Endothelial cell of umbilical vein (primary cell): ENCODE results near the gene NUB1. TPM values are rescaled to one million over a fixed set of nuclear protein-coding genes. Genes with fewer than 3 reads are reported as not detected.

Source experiments
- BruUV-seq: library from RNA; stranded (reverse); fragments of 400-500 nt; replicated peaks from 2 replicates; lab custom pipeline; 2021; lab: Mats Ljungman, UMichigan
- CTCF ChIA-PET: fragments of 300-600, 350-600 bp; sonication (Branson Sonifier 250); formaldehyde crosslinking; loops from one replicate; lab custom pipeline; 2021; ENCODE audit warnings: antibody characterized with exemption, inconsistent platforms; lab: Charles Lee
- POLR2A ChIA-PET: fragments of 300-600, 350-600 bp; sonication (Branson Sonifier 250); formaldehyde crosslinking; loops from one replicate; lab custom pipeline; 2021; ENCODE audit warnings: antibody characterized with exemption, inconsistent platforms; lab: Charles Lee
- DNase-seq: peaks from one replicate; pipeline ENCODE4 v3.0.0-alpha.2; 2011; ENCODE audit warnings: low read depth, low spot score
- FAIRE-seq: peaks from 2 replicates; lab custom pipeline; 2011; peaks lifted over from hg19 to GRCh38; lab: Jason Lieb, UNC
- H2AFZ ChIP-seq: 2 replicates; pipeline ENCODE4 v1.6.0; 2012; ENCODE audit warnings: low read depth, low read length, control low read depth, inconsistent platforms
- H3K27ac ChIP-seq: 2 replicates; pipeline ENCODE4 v1.5.1; 2011; ENCODE audit warnings: low read depth, mild to moderate bottlenecking, control low read depth, low read length, moderate library complexity; ENCODE audit not compliant: insufficient read depth
- H3K27me3 ChIP-seq, 2 experiments: 2 replicates each; pipeline versions ENCODE4 v1.6.0 to v1.6.1; 2011; ENCODE audit warnings: low read length in 2 of 2, mixed read lengths in 1 of 2; ENCODE audit not compliant: control insufficient read depth in 2 of 2, insufficient read depth in 2 of 2
- H3K36me3 ChIP-seq, 2 experiments: 2 replicates in 1 of 2; 3 replicates in 1 of 2; pipeline ENCODE4 v1.5.1; 2011; ENCODE audit warnings: low read length in 2 of 2, mild to moderate bottlenecking in 1 of 2, moderate library complexity in 1 of 2; ENCODE audit not compliant: control insufficient read depth in 2 of 2, insufficient read depth in 2 of 2; ENCODE audit errors: extremely low read depth in 1 of 2
- H3K4me1 ChIP-seq: 3 replicates; pipeline ENCODE4 v1.5.1; 2011; ENCODE audit warnings: mild to moderate bottlenecking, low read length; ENCODE audit not compliant: control insufficient read depth, insufficient read depth; ENCODE audit errors: extremely low read depth
- H3K4me2 ChIP-seq: 2 replicates; pipeline ENCODE4 v1.6.1; 2011; ENCODE audit warnings: low read length, control low read depth, mixed read lengths; ENCODE audit not compliant: insufficient read depth
- H3K4me3 ChIP-seq, 3 experiments: fragments of 200-600 bp in 1 of 3; sonication (generic), shearing (Covaris generic) in 1 of 3; replicated peaks in 1 of 3; 2 replicates each; pipeline ENCODE4 v1.5.1; 2011 to 2016; ENCODE audit warnings: control low read depth in 3 of 3, low read length in 3 of 3, mild to moderate bottlenecking in 2 of 3, inconsistent platforms in 1 of 3, low read depth in 1 of 3, moderate library complexity in 1 of 3; ENCODE audit not compliant: insufficient read depth in 1 of 3
- H3K79me2 ChIP-seq: 2 replicates; pipeline ENCODE4 v1.6.0; 2012; ENCODE audit warnings: low read length, inconsistent platforms; ENCODE audit not compliant: control insufficient read depth, insufficient read depth
- H3K9ac ChIP-seq: replicated peaks from 2 replicates; pipeline ENCODE3; 2011; ENCODE audit warnings: low read length, control low read depth; ENCODE audit not compliant: insufficient read depth; ENCODE audit errors: extremely low read depth
- H3K9me1 ChIP-seq: replicated peaks from 3 replicates; pipeline ENCODE4 v1.6.0; 2011; ENCODE audit warnings: mild to moderate bottlenecking, low read length; ENCODE audit not compliant: control insufficient read depth, insufficient read depth; ENCODE audit errors: extremely low read depth
- H3K9me3 ChIP-seq: replicated peaks from 2 replicates; pipeline ENCODE4 v1.5.1; 2012; ENCODE audit warnings: low read length, inconsistent platforms; ENCODE audit not compliant: control insufficient read depth, insufficient read depth
- H4K20me1 ChIP-seq: replicated peaks from 2 replicates; pipeline ENCODE3; 2011; ENCODE audit warnings: mild to moderate bottlenecking, low read length; ENCODE audit not compliant: control insufficient read depth, insufficient read depth; ENCODE audit errors: extremely low read depth
- CTCF ChIP-seq, 2 donors: IDR thresholded peaks; 1 replicate in 1 of 2; 2 replicates in 1 of 2; pipeline ENCODE4 v1.5.1; 2011; ENCODE audit warnings: low read length in 2 of 2, mild to moderate bottlenecking in 2 of 2, moderate library complexity in 2 of 2, control low read depth in 1 of 2, inconsistent platforms in 1 of 2, low read depth in 1 of 2; ENCODE audit not compliant: insufficient read depth in 1 of 2; ENCODE audit errors: extremely low read depth in 1 of 2
- EZH2 ChIP-seq: IDR thresholded peaks from 2 replicates; pipeline ENCODE4 v1.6.1; 2012; ENCODE audit warnings: borderline replicate concordance, low read depth, mild to moderate bottlenecking, moderate library complexity, low read length, inconsistent platforms; ENCODE audit not compliant: severe bottlenecking
- FOS ChIP-seq: IDR thresholded peaks from 2 replicates; pipeline ENCODE4 v1.6.1; 2011; ENCODE audit warnings: mild to moderate bottlenecking, low read length, moderate library complexity, borderline replicate concordance; ENCODE audit not compliant: insufficient read depth
- GATA2 ChIP-seq: IDR thresholded peaks from 2 replicates; pipeline ENCODE4 v1.7.0; 2011; ENCODE audit warnings: low read depth, mild to moderate bottlenecking, moderate library complexity, mixed read lengths, low read length; ENCODE audit not compliant: insufficient read length, insufficient read depth
- JUN ChIP-seq: IDR thresholded peaks from 2 replicates; pipeline ENCODE4 v1.6.1; 2011; ENCODE audit warnings: borderline replicate concordance, low read depth; ENCODE audit not compliant: insufficient read length, insufficient read depth
- MAX ChIP-seq: IDR thresholded peaks from 2 replicates; pipeline ENCODE4 v1.6.1; 2011; ENCODE audit not compliant: insufficient read depth, insufficient read length
- POLR2A ChIP-seq: IDR thresholded peaks from 2 replicates; pipeline ENCODE4 v1.6.1; 2012; ENCODE audit warnings: low read depth, mild to moderate bottlenecking, control low read depth, low read length
- POLR2AphosphoS5 ChIP-seq: IDR thresholded peaks from 2 replicates; pipeline ENCODE4 v1.6.1; 2012; ENCODE audit warnings: low read depth, mild to moderate bottlenecking, control low read depth, low read length, moderate library complexity; ENCODE audit not compliant: insufficient read depth
- dilution Hi-C: fragments of 300-500 bp; cut with MboI; formaldehyde crosslinking; loops from one replicate; pipeline ENCODE4 v1.15.0; 2019; ENCODE audit warnings: low sequenced_read_pairs; ENCODE audit not compliant: extremely low pct_ligation_motif_present
- intact Hi-C: fragments of 100-400 bp; cut with micrococcal nuclease; formaldehyde crosslinking; loops from one replicate; pipeline ENCODE4 v1.10.0; 2022
- polyA plus RNA-seq, 4 experiments: library from polyadenylated mRNA; depleted of rRNA in 3 of 4; stranded (reverse) in 3 of 4; unstranded in 1 of 4; fragments of >200 nt; gene quantifications; 2 replicates each; pipeline versions ENCODE4 v1.2.1 to v1.2.3, GENCODE V29; 2011 to 2012; ENCODE audit warnings: missing spikeins in 1 of 4
- total RNA-seq: library from RNA; stranded (reverse); gene quantifications from 2 replicates; pipeline ENCODE4 v1.2.3, GENCODE V29; 2021

Gene NUB1
- total and polyA plus RNA-seq, 2 donors (not counting 3 experiments of a cell fraction or from before 2014, with no cell fraction given): 28.0 to 46.2 TPM

- ChIA-PET POLR2A (no interaction called here), CTCF (no interaction called here)
- Histone ChIP-seq H3K27me3 (peaks cover 11 to 19% of the 10 kb centered on the region in 2 experiments), H3K9me1 (no peaks in the 10 kb centered on the region), H3K9me3 (no peaks in the 10 kb centered on the region), H3K4me1 (no peaks in the 10 kb centered on the region), H4K20me1 (no peaks in the 10 kb centered on the region), H3K4me3 (no peak overlapping the region), H3K27ac (no peak overlapping the region), H3K4me2 (no peak overlapping the region), H3K36me3 (no peaks in the 10 kb centered on the region), H3K79me2 (no peaks in the 10 kb centered on the region), H2AFZ (no peak overlapping the region), H3K9ac (no peak overlapping the region)
- no TSS peak for BruUV-seq
- dilution Hi-C loops: no loop called here
- no peak for TF ChIP-seq GATA2
- no peak for TF ChIP-seq CTCF (IDR thresholded peaks at IDR 0.05; ENCODE audit: extremely low read depth in 1 of 2, insufficient read depth in 1 of 2, low read depth in 1 of 2, low read length in 2 of 2)
- no peak for TF ChIP-seq POLR2AphosphoS5
- TF ChIP-seq POLR2A: no peak
- TF ChIP-seq FOS: no peak
- TF ChIP-seq EZH2: no peak
- no peak for TF ChIP-seq MAX
- no peak for TF ChIP-seq JUN
- DNase-seq: no peak
- intact Hi-C loops: no loop called here
- FAIRE-seq: no peak
Measured at GRCh38 chr7:151322906-151323305, 18.7 kb upstream of the NUB1 start.
